Heart left ventricle (tissue), 13 donors: ENCODE measurements around the gene GABBR2.

ENCODE experiments used
- CTCF ChIP-seq, 12 donors: fragments of 200-600 bp; sonication (generic) in 4 of 12; IDR thresholded peaks; one replicate each; pipeline versions ENCODE4 v1.5.0 to v1.8.0; 2018 to 2022; ENCODE audit warnings: antibody characterized with exemption in 12 of 12, mild to moderate bottlenecking in 5 of 12
- POLR2A ChIP-seq, 2 donors: fragments of 450-650 bp; IDR thresholded peaks; one replicate each; pipeline ENCODE4 v1.6.1; 2017; ENCODE audit warnings: antibody characterized with exemption in 2 of 2, mild to moderate bottlenecking in 2 of 2, moderate library complexity in 2 of 2
- donor health status: ischemic (EF 13 %, LVEDD 7.1; RV severe dilation, severe dysfunction).
- donor health status: DM: no; HTN: yes; CAD: no.
- donor health status: DM: no; HTN: no; CAD: no.
- donor health status: ischemic (EF 25% LVEDD 6.9; RV normal size, moderate dysfunction).
- donor health status: ischemic (EF 25% LVEDD 5.7; RV mildly dilated, moderate dysfunction).
- donor health status: ischemic (EF 35%, LVEDD 5.7; RV mildly dilated, moderate dysfunction).
- donor health status: nonischemic (EF 11% LVEDD 7.7; RV severe dilation, severe dysfunction).
- donor health status: DM: yes; HTN: yes; CAD: no.
- donor health status: PGD.
- donor health status: ischemic (EF 29% LVEDD 5.4; RV normal size, mild dysfunction).
- donor health status: nonischemic (EF 23%, LVEDD 6.1; RV moderate dilation, normal function).

- no peak for TF ChIP-seq CTCF (IDR thresholded peaks at IDR 0.05)
- TF ChIP-seq POLR2A (IDR thresholded peaks at IDR 0.05): no peak
Measured at GRCh38 chr9:98563988-98564387, 144.7 kb downstream of the GABBR2 start.
